HG03135 (cell line): ENCODE measurements around the gene MGMT.

Source experiments
- ATAC-seq: cut with Tn5 transposase; IDR thresholded peaks from one replicate; pipeline ENCODE4 v1.9.1; 2021; ENCODE audit warnings: mild to moderate bottlenecking, moderate library complexity; ENCODE audit not compliant: unreplicated experiment

MGMT gene

DNA sequence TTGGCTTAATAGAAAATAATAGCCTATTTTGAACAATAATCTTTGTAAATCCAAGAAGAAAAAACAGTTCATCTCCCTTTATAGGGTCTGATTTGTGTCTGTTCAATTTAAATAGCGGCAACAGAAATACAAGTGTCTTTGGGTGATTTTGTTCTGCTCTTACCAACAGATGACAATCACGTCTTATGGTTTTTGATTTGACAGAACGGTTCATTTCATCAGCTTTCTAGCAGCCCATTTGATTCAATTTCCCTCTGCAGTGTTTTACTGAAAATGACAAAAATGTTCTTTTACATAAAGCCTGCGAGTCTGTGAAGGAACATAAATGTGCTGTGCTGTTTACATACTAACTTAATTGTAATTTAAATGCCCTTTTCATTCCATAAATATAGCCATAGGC lies 180.5 kb downstream of the MGMT start:
- ATAC-seq = no peak

DNA sequence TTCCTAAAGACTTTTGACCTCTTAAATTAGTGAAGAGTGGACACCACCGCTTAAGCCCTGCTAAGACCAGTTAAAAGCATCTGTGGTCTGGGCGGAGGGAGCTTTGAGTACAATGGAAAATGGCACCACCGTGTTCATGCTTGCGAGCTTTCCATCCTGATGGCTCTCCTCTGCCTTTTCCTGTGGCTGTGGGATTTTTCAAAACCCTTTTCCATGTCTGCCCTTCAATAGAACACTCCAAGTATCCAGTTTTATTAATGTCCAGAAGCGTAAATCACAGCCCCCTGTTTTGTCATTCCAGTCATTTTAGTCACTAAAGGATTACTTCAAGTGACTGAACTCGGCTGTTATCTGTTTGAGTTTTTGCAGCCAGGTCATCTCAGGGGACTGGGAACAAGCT lies 181.8 kb downstream of the MGMT start:
- no peak for ATAC-seq

DNA sequence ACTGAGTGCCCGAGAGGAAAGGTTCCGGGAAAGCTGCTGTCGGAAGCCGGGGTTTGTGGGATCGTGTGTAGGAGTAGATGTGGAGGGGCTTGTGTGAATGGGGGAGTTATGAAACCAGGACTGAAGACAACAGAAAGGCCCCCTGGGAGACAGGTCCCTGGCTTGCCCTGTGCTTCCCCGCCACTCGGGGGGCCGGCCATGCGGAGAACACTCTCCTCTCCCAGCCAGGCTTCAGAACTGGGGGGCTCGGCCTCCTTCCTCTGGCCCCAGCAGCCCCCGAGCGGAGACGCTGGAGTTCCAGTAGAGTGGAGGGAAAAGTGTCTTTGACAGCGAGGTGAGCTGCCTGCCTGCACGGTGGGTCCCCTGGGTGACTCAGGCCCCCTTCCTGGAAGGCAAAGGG lies 185.0 kb downstream of the MGMT start:
- no peak for ATAC-seq

DNA sequence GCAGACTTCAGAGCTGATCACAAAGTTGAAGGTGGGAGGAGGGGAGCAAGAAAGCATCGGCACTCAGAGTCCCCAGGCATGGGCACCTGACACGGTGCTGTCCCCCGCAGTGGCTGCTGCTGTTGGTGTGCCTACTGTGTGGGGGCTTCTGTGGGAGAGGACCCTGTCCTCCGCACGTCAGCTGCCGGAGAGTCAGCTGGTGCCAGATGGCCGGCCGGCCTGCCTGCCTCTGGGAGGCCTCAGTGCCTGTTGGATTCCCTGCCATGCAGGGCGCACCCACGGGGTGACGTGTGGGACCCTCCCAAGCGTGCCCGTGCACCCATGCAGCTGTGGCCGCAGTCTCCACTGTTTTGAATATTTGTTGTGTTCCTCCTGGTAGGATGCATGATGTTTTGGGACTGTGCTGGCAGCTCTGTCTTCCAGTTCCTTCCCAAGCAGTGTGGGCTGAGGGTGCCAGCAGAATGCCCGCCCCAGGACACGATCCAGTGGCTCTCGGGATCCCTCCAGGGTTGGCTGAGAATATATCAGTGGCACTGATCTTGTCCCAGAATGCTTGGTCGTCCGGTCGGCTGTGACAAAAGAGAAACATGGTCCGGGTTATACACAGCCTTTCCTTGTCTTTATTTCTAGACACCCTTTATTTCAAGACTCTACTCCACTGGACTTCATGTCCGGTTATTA lies 185.6 kb downstream of the MGMT start:
- ATAC-seq = no peak

DNA sequence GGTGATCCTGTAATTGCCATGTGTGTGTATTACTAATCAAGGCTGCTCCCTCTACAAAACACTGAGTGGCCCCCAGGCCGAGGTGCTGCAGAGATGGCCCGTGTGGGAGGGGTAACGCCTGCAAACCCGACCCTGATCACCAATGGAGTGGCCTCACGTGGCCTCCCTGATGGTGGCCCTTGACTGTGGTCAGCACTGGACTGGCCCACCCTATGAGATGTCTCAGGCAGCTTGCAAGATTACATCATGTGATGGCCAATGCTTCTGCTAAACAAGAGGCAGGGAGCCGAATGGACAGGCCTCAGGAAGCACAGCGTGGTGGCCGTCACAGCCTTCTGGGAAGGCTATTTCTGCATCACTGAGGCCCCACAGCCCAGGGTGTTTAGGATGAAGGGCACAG lies 186.4 kb downstream of the MGMT start:
- ATAC-seq = no peak

DNA sequence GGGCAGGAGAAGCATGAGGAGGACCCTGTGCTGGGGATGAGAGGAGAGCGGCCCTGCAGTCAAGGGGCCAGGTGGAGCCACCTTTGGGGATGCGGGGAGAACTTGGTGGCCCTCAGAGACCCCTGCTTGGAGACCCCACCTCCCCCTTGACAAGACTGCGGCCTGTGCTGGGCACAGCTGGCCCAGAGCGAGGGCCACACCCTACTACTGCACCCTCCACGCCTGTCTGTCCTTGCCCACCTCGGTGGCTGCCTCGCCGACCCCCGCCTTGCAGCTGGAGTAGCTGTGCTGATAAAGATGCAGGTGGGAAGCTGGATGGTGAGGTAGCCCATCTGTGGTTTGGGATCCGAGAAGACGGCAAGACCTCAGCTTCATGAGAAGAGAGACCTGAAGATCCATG lies 186.8 kb downstream of the MGMT start:
- no peak for ATAC-seq

DNA sequence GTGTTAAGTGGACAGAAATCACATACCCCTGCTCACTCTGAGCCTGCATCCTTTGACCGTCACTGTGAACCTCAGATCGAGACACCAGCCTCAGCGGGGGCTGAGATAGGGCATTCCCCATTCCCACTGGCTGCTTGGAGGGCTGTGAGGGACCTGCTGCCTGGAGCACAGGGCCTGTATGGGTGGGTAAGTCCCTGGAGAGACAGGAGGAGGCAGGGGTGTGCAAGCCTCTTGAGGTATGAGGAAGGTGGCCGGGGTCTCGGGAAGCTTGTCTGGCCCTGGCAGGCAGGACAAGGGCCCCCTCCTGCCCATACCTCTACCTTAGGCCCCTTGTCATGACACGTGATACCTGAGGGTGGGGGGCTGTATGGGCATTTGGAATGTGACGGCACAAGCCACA lies 187.4 kb downstream of the MGMT start:
- no peak for ATAC-seq

DNA sequence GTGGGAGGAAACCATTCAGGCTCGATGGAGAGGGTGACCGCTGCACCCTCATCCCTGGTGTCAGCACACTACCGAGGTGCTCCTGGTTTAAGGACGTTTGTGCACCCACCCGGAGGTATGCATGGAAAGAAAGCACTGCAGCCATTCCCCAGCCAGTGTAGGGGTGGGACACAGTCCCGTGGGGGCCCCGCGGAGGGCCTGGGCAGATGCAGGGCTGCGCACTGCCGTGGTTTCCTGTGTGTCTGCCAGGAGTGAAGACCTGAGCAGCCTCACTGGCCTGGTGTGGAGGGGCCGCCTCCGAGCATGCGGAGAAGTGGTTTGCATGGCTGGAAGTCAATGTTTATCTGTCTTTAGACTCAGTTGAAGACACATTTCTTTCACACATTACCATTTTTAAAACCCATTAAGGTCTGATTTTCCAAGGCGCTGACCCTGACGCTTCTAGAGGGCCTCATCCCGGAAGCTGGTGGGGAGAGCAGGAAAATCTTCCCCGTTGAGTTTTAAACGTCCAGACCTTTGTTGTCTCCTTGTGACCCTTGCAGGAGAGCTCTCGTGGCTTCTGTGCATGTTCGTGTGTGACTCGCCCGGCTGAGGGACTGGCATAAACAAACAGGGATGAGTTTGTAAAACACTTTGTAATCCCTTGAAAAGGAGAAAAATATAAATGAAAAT lies 188.1 kb downstream of the MGMT start:
- no peak for ATAC-seq

DNA sequence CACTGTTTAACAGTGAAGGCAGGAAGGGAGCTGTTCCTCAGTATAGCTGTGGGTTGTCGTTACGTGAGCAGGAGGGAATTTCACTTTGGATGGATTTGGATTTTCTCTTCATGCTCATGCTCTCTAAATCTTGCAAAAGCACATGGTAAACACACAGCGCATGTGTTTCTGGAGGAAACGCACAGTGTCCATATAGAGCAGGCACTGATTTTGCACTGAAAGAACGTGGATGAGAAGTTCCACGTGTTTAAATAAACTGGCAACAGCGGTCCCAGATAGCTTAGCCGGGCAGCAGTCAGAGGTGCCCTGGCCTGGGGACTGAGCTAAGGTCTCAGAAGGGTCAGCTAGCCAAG lies 188.6 kb downstream of the MGMT start:
- ATAC-seq = no peak

DNA sequence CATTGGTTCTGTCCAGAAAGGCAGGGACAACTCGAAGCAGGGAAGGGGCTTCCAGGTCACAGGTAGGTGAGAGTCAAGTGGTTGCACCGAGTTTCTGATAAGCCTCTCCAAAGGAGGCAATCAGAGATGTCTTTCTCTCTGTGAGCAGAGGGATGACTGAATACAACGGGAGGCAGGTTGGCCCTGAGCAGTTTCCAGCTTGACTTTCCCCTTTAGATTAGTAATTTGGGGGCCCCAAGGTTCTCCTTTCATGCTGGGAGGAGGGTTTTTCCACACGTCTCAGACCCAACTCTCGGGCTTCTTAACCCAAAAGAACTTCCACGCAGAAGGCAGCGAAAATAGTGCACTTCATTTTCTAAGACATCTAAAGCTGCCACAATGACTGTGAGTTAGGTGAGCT lies 189.6 kb downstream of the MGMT start:
- no peak for ATAC-seq

DNA sequence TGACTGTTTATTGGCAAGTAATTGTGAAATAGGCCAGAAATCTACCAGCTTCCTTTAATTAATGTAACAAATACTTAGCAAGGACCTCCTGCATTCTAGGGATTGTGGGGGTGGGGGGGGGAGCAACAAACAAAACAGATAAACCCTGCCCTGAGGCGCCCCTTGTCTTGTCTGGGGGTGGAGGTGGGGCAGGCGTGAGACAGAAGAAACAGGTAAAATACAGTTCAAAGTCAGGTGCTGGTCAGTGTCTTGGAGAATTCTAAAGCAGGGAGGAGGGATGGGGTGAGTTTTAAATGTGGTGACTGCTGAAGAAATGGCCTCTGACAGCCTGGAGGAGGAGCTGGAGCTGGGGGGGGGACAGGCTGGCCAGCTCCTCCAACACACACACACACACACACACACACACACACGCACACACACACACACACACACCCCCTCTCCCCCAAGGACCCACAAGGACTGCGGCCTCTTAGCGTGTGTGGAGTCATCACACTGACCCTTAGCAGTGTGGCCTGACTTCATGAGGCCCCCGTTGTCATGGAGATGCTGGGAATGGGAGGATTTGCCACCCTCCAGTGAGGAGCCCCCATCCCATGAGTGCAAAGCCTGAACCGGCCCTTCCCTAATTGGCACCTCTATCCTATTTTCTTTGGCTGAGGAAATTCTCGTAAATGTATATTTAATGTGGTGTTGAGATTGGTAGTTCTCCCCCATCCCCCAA lies 190.4 kb downstream of the MGMT start:
- ATAC-seq = no peak

DNA sequence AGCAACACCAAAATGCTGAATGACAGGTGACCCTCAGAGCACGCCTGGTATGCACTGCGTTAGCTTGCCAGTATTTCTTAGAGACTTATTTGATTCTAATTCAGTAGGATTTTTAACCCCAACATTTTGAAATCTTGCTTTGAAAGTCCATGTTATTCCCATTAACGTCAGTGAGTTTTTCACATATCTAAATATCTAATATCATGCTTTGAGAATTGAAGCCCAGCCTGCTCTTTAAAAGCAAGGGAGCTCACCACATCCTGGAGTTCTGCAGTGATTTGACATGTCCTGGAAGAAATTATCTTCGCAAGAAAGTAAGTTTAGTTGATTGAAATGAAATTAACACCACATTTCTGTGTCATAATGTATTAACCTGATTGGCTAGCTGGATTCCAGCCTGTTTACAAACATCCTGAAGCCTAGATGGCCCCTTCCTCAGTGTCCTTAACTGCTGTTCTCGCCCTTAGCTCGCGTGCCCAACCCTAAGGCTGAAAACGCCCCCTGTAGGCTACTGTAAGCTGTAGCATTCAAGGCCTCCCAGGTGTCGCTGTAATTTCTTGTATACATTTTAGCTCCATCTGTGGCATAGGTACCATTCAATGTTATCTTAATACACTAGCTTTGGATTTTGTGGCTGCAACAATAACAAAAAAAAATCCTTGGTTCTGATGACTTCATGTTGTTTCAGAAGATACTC lies 191.5 kb downstream of the MGMT start:
- ATAC-seq = no peak

DNA sequence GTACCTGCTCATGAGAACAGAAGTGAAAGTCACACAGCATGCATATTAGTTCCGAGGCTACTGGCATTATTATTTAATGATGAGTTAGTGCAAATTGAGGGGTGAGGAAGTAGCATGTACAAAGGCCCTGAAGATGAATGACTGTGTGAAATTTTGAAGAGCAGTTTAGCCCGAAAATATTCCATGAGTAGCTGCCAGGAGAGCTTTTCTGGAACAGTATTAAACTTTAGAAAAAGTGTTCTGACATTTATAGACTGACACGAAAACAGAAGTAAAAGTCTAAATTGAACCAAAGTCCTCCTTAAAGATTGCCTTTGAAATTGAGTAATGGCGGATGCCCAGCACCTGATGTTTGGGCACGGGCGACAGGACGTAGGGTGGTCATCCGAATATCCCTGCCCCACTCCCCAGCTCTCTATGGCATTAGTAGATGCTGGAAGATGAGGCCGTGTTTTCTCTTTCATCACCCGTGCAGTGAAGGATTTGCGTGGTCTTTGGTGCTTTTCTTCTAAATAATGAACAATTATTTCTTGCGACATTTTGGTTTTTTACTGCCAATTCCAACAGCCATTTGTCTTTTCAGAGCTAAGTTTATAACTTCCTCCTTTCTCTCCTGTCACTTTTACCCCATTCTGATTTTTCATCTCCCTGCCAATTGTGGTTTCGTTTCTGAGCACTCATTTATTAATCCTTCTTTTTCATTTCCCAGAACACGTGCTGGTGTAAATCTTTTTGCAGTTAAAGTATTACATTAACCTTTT lies 192.6 kb downstream of the MGMT start:
- ATAC-seq = no peak

DNA sequence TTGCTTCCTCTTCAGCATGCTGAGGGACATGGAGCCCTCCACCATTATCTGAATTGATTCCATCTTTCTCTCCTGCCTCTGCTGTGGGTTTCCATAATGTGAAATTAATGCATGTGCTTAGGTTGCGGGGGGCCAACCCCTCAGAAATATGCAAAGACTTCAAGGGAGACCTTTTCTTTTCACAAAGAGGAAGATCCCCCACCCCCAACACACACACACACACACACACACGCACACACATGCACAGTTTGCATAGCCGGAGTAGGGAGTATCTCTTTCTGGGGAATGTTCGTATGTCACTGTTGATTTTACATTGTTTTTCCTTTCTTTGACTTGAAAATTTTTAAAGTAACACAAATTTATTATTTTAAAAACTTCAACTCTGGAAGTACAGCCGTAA lies 193.5 kb downstream of the MGMT start:
- no peak for ATAC-seq

DNA sequence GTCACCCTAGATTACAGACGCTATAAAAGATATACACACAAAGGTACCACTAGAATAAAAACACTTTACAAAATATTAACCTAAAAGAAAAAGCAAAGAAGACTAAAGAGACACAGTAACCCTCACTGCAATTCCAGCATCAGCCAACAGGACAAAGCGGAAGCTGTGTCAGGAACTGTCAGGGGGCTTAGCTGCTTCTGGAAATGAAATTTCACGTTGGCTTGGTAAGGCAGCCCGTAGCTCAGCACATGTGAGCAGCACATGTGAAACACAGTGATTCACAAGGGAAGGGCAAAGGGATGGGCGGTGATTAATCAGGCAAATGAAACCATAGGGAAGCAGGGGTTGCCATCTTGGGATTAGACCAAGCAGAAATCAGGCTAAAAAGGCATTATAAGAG lies 195.4 kb downstream of the MGMT start:
- no peak for ATAC-seq

DNA sequence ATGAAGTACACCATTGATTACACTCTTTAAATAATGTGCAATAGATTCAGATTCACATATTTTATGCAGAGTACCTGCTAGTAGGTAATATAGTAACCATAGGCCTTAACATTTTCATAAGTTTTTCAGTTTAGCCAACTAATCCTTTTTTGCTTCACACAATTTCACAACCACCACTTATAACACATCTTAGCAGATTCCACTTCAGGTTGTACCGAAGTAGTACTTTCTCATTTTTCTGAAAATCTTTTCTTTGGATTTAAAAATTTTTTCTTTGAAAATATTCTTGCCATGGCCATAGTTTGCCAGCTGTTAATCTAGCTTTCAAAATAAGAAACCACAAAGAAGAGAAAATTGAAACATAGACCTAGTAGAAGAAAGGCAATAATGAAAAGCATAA lies 203.1 kb downstream of the MGMT start:
- ATAC-seq = no peak

DNA sequence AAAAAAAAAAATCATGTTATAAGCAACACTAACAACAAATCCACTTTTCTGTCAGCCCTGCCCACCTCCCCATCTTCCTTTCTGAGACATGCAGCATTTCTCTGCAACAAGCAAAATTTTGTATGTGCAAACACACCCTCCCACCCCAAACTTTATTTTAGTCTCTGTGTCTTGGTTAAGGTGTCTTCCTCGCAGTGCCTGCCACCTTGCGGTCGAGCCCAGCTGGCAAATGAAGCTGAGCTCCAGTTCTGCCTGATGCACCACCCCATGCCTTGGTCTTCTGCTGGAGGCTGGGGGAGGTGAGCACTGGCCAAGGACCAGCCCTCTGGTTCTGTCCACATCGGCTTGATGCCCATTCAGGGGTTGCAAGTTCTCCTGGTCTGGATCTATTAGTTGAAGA lies 206.3 kb downstream of the MGMT start:
- no peak for ATAC-seq

DNA sequence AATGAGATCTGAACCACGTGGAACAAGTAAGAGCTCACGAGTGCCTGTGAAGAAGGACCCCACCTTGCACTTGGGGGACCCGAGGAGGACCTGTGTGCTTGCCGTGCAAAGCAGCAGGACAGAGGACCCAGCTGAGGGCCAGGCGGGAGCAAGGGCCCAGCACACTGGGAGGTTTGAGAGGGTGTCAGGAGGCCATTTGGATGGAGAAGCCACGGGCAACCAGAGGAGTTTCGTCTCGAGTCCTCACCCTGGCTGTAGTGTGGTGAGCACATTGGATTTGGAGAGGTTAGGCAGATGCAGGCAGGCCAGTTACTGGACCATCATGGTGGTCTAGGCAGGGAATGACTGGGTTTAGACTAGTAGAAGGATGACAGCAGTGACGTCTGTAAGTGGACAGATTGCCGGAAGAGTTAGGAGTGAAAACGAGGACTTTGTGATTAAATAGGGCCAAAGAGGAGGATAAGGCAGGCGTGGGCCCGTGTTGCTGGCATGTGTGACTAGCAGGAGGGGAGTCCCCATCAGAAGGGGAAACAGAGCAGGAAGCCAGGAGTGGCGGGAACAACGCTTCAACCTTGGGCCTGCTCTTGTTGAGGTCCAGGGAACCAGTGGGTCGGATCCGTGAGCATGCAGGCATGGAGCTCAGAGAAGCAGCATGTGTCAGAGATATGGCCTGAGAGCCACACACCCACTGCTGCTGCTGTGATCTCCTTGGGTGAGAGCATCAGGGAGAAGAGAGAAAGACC lies 208.2 kb downstream of the MGMT start:
- ATAC-seq = no peak

DNA sequence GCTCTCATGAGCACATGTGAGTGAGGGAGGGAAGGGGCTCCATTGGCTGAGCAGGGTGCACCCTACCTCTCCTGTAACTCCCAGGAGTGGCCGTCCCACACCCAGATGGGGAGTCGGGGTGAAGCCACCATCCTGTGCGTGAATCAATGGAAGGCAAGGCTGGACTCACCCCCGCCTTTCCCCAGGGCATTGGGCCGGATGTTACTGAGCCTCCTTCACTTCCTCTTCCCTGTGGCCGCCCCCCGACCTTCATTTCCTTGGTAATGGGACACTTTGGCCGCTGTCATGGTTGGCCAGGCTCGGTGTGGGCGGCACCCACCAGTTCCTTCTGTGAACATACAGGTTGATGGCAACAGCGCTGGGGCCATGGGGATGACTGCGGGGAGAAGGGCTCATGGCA lies 209.0 kb downstream of the MGMT start:
- ATAC-seq = no peak

DNA sequence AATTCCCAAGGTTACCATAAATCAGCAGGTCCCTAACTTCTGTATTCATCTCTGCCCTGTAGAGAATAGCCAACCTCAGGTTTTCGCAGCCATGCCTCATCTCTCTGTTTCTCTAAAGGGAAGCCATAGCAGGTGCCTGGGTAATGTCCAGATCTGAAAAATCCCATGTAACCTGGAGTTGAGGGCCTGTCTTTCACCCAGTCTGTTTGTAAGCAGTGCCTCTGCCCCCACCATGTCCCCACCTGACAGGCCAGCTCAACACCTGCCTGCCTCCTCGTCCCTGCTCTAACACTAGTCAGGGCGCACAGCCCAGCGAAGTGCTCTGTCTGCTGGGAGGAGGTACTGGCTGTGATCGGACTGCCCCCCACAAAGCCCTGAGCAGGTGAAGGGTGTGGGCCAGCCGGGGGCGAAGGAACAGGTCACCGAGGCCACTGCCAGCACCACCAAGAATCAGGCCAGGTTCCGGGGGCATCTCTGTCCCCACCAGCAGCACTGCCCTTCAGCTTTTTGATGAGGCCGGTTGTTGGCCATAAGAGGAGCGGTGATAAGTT lies 210.4 kb downstream of the MGMT start:
- no peak for ATAC-seq
